Hepatocyte (in vitro differentiated cells): ENCODE data around the gene RASSF3. TPM values are rescaled to one million over a fixed set of nuclear protein-coding genes. Genes with fewer than 3 reads are reported as not detected.

Experiments
- DNase-seq: peaks from one replicate; pipeline ENCODE4 v3.0.0-alpha.2; 2016; ENCODE audit warnings: low spot score
- H2AFZ ChIP-seq: fragments of 200-600 bp; sonication (generic); 2 replicates; pipeline ENCODE4 v1.6.0; 2016; ENCODE audit warnings: antibody characterized with exemption, mild to moderate bottlenecking
- H3K27ac ChIP-seq: fragments of 200-600 bp; sonication (generic); 2 replicates; pipeline ENCODE4 v1.5.1; 2016; ENCODE audit warnings: mild to moderate bottlenecking
- H3K27me3 ChIP-seq: fragments of 200-600 bp; sonication (generic); 2 replicates; pipeline ENCODE4 v1.6.1; 2016
- H3K36me3 ChIP-seq: fragments of 200-600 bp; sonication (generic); replicated peaks from 2 replicates; pipeline ENCODE4 v1.5.1; 2016; ENCODE audit warnings: low read depth; ENCODE audit not compliant: insufficient read depth
- H3K4me1 ChIP-seq: fragments of 200-600 bp; sonication (generic); 2 replicates; pipeline ENCODE4 v1.5.1; 2016; ENCODE audit warnings: mild to moderate bottlenecking, moderate library complexity; ENCODE audit not compliant: insufficient read depth
- H3K4me2 ChIP-seq: fragments of 200-600 bp; sonication (generic); 2 replicates; pipeline ENCODE4 v1.6.0; 2016
- H3K4me3 ChIP-seq: fragments of 200-600 bp; sonication (generic); 2 replicates; pipeline ENCODE4 v1.5.1; 2016; ENCODE audit warnings: mild to moderate bottlenecking
- H3K79me2 ChIP-seq: fragments of 200-600 bp; sonication (generic); 2 replicates; pipeline ENCODE4 v1.6.0; 2017; ENCODE audit warnings: mild to moderate bottlenecking
- H3K9me2 ChIP-seq: fragments of 200-600 bp; sonication (generic); replicated peaks from 2 replicates; pipeline ENCODE4 v1.6.0; 2017; ENCODE audit warnings: mild to moderate bottlenecking; ENCODE audit not compliant: insufficient read depth
- H3K9me3 ChIP-seq: fragments of 200-600 bp; sonication (generic); 2 replicates; pipeline ENCODE4 v1.5.1; 2016; ENCODE audit warnings: low read depth, mild to moderate bottlenecking
- H4K20me1 ChIP-seq: fragments of 200-600 bp; sonication (generic); 2 replicates; pipeline ENCODE4 v1.6.0; 2016; ENCODE audit warnings: mild to moderate bottlenecking; ENCODE audit not compliant: insufficient read depth, poor library complexity, severe bottlenecking
- EZH2 ChIP-seq: fragments of 200-600 bp; sonication (generic); IDR thresholded peaks from 2 replicates; pipeline ENCODE4 v1.6.1; 2016; ENCODE audit warnings: antibody characterized with exemption, mild to moderate bottlenecking, borderline replicate concordance
- EZH2phosphoT487 ChIP-seq: fragments of 200-600 bp; sonication (generic); IDR thresholded peaks from one replicate; pipeline ENCODE4 v1.6.1; 2018; ENCODE audit warnings: antibody characterized with exemption, mild to moderate bottlenecking, low read depth, moderate library complexity; ENCODE audit not compliant: unreplicated experiment, severe bottlenecking
- WGBS: methylation state at CpG from one replicate; pipeline ENCODE4 v1.1.6; 2016; ENCODE audit warnings: low lambda C conversion rate; ENCODE audit errors: missing lambda C conversion rate; 5-methylcytosine and 5-hydroxymethylcytosine counted together
- polyA plus RNA-seq: library from polyadenylated mRNA; unstranded; fragments of >200 nt; fragmentation: Nextera tagmentation; extraction: Ambion mirVana; gene quantifications from 2 replicates; pipeline ENCODE4 v1.2.1, GENCODE V29; 2016
- total RNA-seq: library from RNA; depleted of rRNA; stranded (reverse); fragments of >200 nt; gene quantifications from 2 replicates; pipeline ENCODE4 v1.2.3, GENCODE V29; 2014
- TF ChIP-seq, protein P1 (sequence below): fragments of 200-600 bp; sonication (generic); IDR thresholded peaks from 2 replicates; pipeline ENCODE4 v1.5.1; 2016; ENCODE audit warnings: antibody characterized with exemption, mild to moderate bottlenecking; ENCODE audit not compliant: poor library complexity

RASSF3 gene
- total and polyA plus RNA-seq, 2 experiments from 2014 or later: 7.8 to 22.3 TPM

DNA sequence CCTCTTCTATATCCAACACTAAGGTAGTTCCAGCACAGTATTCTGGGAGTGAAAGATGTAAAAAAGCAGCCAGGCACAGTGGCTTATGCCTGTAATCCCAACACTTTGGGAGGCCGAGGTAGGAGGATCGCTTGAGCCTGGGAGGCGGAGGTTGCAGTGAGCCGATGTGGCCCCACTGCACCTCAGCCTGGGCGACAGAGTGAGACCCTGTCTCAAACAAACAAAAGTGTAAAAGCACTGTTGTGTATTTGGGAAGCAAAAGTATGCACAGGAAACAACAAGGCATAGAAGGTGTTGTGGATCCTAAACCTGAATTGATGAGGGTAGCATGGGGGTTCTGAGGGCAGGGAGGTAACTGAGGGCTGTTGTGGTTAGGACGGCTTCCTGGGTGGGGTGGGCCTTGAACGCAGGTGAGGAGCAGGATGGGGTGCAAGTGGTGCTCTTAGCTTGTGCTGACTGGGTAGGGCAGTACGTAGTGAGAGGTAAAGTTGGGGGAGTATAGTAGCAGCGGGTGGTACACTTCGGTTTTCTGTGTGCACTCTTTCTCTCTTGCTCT is 64.2 kb downstream of the RASSF3 start:
- Histone ChIP-seq H3K4me3 (no peak overlapping the region), H3K27me3 (no peaks in the 10 kb centered on the region), H3K9me2 (no peaks in the 10 kb centered on the region), H3K4me1 (peaks cover 29% of the 10 kb centered on the region), H3K4me2 (no peak overlapping the region), H3K36me3 (no peaks in the 10 kb centered on the region), H2AFZ (no peak overlapping the region), H4K20me1 (no peaks in the 10 kb centered on the region), H3K79me2 (peaks cover 30% of the 10 kb centered on the region), H3K27ac (peak overlapping the region; percentile 35), H3K9me3 (no peaks in the 10 kb centered on the region)
- over 99% methylated on average over 10 of the region's 10 CpGs for WGBS
- TF ChIP-seq EZH2: no peak
- TF ChIP-seq, protein P1, sequence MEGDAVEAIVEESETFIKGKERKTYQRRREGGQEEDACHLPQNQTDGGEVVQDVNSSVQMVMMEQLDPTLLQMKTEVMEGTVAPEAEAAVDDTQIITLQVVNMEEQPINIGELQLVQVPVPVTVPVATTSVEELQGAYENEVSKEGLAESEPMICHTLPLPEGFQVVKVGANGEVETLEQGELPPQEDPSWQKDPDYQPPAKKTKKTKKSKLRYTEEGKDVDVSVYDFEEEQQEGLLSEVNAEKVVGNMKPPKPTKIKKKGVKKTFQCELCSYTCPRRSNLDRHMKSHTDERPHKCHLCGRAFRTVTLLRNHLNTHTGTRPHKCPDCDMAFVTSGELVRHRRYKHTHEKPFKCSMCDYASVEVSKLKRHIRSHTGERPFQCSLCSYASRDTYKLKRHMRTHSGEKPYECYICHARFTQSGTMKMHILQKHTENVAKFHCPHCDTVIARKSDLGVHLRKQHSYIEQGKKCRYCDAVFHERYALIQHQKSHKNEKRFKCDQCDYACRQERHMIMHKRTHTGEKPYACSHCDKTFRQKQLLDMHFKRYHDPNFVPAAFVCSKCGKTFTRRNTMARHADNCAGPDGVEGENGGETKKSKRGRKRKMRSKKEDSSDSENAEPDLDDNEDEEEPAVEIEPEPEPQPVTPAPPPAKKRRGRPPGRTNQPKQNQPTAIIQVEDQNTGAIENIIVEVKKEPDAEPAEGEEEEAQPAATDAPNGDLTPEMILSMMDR: no peak
- TF ChIP-seq EZH2phosphoT487: no peak
- DNase-seq: no peak

DNA sequence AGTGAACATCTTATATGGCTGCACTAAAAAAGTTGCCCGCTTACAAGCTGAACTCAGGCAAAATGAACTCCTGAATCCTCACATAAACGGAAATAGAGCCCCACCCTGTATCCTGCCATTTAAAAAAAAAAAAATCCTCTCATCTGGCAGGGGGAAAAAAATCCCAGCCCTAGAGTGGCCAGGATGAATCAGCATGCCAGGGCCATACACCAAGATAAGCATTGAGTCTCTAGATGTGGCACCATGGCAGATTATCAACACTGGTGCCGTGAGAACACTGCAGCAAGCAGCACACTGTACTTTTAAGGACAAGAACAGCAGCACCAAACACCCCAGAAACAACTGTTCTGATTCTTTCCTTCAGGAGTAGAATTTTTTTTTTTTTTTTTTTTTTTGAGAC is 65.5 kb downstream of the RASSF3 start:
- H3K9me3 ChIP-seq: no peaks in the 10 kb centered on the region
- no peak overlapping the region for H3K4me3 ChIP-seq
- no peak overlapping the region for H3K4me2 ChIP-seq
- no peaks in the 10 kb centered on the region for H3K36me3 ChIP-seq
- no peak overlapping the region for H3K27ac ChIP-seq
- H3K27me3 ChIP-seq: no peaks in the 10 kb centered on the region
- H3K79me2 ChIP-seq: peaks cover 25% of the 10 kb centered on the region
- WGBS: 60% methylated on average over 3 of the region's 3 CpGs
- no peaks in the 10 kb centered on the region for H4K20me1 ChIP-seq
- no peak overlapping the region for H2AFZ ChIP-seq
- DNase-seq: no peak
- TF ChIP-seq EZH2: no peak
- H3K4me1 ChIP-seq: peaks cover 20% of the 10 kb centered on the region
- H3K9me2 ChIP-seq: no peaks in the 10 kb centered on the region

DNA sequence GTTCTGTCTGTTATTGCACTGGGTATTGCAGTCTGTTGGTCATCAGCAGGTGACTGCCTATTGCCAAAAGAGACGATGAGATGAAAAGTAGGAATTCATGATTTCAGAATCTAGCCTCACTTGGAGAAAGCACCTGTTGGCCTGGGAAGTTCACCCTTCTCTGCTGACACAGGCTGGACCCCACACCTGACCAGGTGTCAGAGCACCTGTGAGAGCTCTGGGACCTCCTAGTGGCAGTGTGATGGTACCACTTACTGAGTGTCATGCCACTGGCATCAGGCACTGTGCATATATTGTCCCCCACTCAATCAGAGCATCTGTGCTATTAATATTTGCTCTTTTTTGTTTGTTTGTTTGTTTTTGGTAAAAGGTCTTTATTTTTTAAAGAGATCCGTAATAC is 68.0 kb downstream of the RASSF3 start:
- Histone ChIP-seq H3K9me3 (no peaks in the 10 kb centered on the region), H3K4me3 (no peak overlapping the region), H3K27ac (no peak overlapping the region), H4K20me1 (no peaks in the 10 kb centered on the region), H3K4me1 (peaks cover 14% of the 10 kb centered on the region), H2AFZ (no peak overlapping the region), H3K4me2 (no peak overlapping the region), H3K36me3 (no peaks in the 10 kb centered on the region), H3K9me2 (no peaks in the 10 kb centered on the region), H3K27me3 (no peaks in the 10 kb centered on the region), H3K79me2 (peaks cover 14% of the 10 kb centered on the region)
- no peak for DNase-seq
- WGBS: 95% methylated on average over 2 of the region's 2 CpGs
- TF ChIP-seq, protein P1: no peak
- no peak for TF ChIP-seq EZH2phosphoT487
- no peak for TF ChIP-seq EZH2

DNA sequence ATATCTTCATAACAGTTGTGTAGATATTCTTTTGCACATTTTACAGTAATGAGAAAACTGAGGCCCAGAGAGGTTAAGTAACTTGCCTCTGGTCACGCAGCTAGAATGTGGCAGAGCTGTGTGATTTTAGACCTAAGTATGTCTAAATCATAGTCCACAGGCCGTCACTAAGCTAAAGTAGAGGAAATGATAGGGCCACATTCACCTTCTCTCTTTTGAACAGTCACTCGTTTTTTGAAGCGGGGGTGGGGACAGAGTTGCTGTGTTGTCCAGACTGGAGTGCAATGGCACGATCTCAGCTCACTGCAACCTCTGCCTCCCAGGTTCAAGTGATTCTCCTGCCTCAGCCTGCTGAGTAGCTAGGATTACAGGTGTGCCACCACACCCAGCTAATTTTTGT is 68.5 kb downstream of the RASSF3 start:
- H4K20me1 ChIP-seq: no peaks in the 10 kb centered on the region
- H3K79me2 ChIP-seq: peaks cover 12% of the 10 kb centered on the region
- H3K4me2 ChIP-seq: no peak overlapping the region
- no peak overlapping the region for H3K27ac ChIP-seq
- H3K36me3 ChIP-seq: no peaks in the 10 kb centered on the region
- peaks cover 11% of the 10 kb centered on the region for H3K4me1 ChIP-seq
- H2AFZ ChIP-seq: no peak overlapping the region
- TF ChIP-seq EZH2phosphoT487: no peak
- no peak for TF ChIP-seq EZH2
- TF ChIP-seq, protein P1: no peak
- no peaks in the 10 kb centered on the region for H3K27me3 ChIP-seq
- no peaks in the 10 kb centered on the region for H3K9me3 ChIP-seq
- DNase-seq: no peak
- H3K4me3 ChIP-seq: no peak overlapping the region
- no peaks in the 10 kb centered on the region for H3K9me2 ChIP-seq
- WGBS: 92% methylated on average over 5 of the region's 5 CpGs
